Loucy (cell line): Measurements from ENCODE around the gene KCNK1.

Source experiments
- H2AFZ ChIP-seq: fragments of 200-600 bp; sonication (generic); 2 replicates; pipeline ENCODE4 v1.6.0; 2016; ENCODE audit warnings: antibody characterized with exemption, mild to moderate bottlenecking, low read length, moderate library complexity
- H3F3A ChIP-seq: fragments of 200-600 bp; 2 replicates; pipeline ENCODE4 v1.6.0; 2016; ENCODE audit warnings: antibody characterized with exemption, low read depth, mild to moderate bottlenecking
- H3K27me3 ChIP-seq: fragments of 200-600 bp; sonication (generic); 2 replicates; pipeline ENCODE4 v1.6.1; 2014; ENCODE audit warnings: low read length, mild to moderate bottlenecking; ENCODE audit not compliant: insufficient read depth, poor library complexity, severe bottlenecking
- H3K36me3 ChIP-seq: fragments of 200-600 bp; sonication (generic); 2 replicates; pipeline ENCODE4 v1.6.1; 2016; ENCODE audit warnings: low read length; ENCODE audit not compliant: insufficient read depth
- H3K4me1 ChIP-seq: fragments of 200-600 bp; sonication (generic); 2 replicates; pipeline ENCODE4 v1.5.1; 2014; ENCODE audit warnings: low read length, mild to moderate bottlenecking; ENCODE audit not compliant: insufficient read depth, poor library complexity, severe bottlenecking
- H3K4me2 ChIP-seq: fragments of 200-600 bp; sonication (generic); 2 replicates; pipeline ENCODE4 v1.6.0; 2014; ENCODE audit warnings: antibody characterized with exemption, low read length, low read depth, mild to moderate bottlenecking; ENCODE audit not compliant: poor library complexity, severe bottlenecking
- H3K4me3 ChIP-seq: fragments of 200-600 bp; sonication (generic); 2 replicates; pipeline ENCODE4 v1.5.1; 2014; ENCODE audit warnings: low read length, mild to moderate bottlenecking, mixed read lengths; ENCODE audit not compliant: poor library complexity, severe bottlenecking
- H3K79me2 ChIP-seq: fragments of 200-600 bp; sonication (generic); 2 replicates; pipeline ENCODE4 v1.6.1; 2014; ENCODE audit warnings: low read length; ENCODE audit not compliant: insufficient read depth
- H3K9ac ChIP-seq: fragments of 200-600 bp; sonication (generic); 2 replicates; pipeline ENCODE4 v1.6.0; 2014; ENCODE audit warnings: mild to moderate bottlenecking, low read depth, low read length, moderate library complexity; ENCODE audit not compliant: poor library complexity, severe bottlenecking
- H3K9me2 ChIP-seq: fragments of 200-600 bp; sonication (generic); replicated peaks from 2 replicates; pipeline ENCODE4 v1.6.1; 2016; ENCODE audit warnings: low read depth, low read length, mixed read lengths
- H3K9me3 ChIP-seq: fragments of 200-600 bp; sonication (generic); 2 replicates; pipeline ENCODE4 v1.6.1; 2014; ENCODE audit warnings: mild to moderate bottlenecking, antibody characterized with exemption, low read length, low read depth; ENCODE audit not compliant: insufficient read depth
- H4K20me1 ChIP-seq: fragments of 200-600 bp; sonication (generic); 2 replicates; pipeline ENCODE4 v1.6.0; 2014; ENCODE audit warnings: antibody characterized with exemption, low read length, mild to moderate bottlenecking; ENCODE audit not compliant: insufficient read depth, poor library complexity, severe bottlenecking
- EZH2phosphoT487 ChIP-seq: fragments of 200-600 bp; IDR thresholded peaks from 2 replicates; pipeline ENCODE4 v1.6.1; 2018; ENCODE audit warnings: antibody characterized with exemption, mild to moderate bottlenecking, moderate library complexity, borderline replicate concordance
- TF ChIP-seq, protein P1 (sequence below): fragments of 200-600 bp; sonication (generic); conservative IDR thresholded peaks from 2 replicates; pipeline ENCODE4 v1.5.1; 2014; ENCODE audit warnings: mild to moderate bottlenecking, antibody characterized with exemption, low read length

The KCNK1 gene

DNA sequence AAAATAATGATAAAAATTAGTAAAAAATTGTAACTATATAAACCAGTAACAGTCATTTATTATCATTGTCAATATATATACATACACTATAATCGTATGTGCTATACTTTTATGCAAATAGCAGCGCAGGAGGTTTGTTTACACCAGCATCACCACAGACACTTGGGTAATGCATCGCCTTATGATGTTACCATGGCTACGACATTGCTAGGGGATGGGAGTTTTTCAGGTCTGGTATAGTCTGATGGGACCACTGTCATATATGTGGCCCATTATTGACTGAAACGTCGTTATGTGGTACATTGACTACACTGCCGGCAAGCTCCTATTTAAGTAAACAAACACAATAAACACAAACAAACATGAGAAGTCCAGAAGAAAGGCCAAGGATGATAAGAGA is 45.6 kb downstream of the KCNK1 start:
- Histone ChIP-seq H3F3A (no peaks in the 10 kb centered on the region), H3K9ac (no peak overlapping the region), H3K4me1 (no peaks in the 10 kb centered on the region), H3K27me3 (no peaks in the 10 kb centered on the region), H3K4me3 (no peak overlapping the region), H2AFZ (no peak overlapping the region), H3K9me3 (no peaks in the 10 kb centered on the region), H3K36me3 (no peaks in the 10 kb centered on the region), H4K20me1 (no peaks in the 10 kb centered on the region), H3K79me2 (no peaks in the 10 kb centered on the region), H3K9me2 (no peaks in the 10 kb centered on the region), H3K4me2 (no peak overlapping the region)
- TF ChIP-seq, protein P1, sequence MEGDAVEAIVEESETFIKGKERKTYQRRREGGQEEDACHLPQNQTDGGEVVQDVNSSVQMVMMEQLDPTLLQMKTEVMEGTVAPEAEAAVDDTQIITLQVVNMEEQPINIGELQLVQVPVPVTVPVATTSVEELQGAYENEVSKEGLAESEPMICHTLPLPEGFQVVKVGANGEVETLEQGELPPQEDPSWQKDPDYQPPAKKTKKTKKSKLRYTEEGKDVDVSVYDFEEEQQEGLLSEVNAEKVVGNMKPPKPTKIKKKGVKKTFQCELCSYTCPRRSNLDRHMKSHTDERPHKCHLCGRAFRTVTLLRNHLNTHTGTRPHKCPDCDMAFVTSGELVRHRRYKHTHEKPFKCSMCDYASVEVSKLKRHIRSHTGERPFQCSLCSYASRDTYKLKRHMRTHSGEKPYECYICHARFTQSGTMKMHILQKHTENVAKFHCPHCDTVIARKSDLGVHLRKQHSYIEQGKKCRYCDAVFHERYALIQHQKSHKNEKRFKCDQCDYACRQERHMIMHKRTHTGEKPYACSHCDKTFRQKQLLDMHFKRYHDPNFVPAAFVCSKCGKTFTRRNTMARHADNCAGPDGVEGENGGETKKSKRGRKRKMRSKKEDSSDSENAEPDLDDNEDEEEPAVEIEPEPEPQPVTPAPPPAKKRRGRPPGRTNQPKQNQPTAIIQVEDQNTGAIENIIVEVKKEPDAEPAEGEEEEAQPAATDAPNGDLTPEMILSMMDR = no peak
- TF ChIP-seq EZH2phosphoT487 = no peak

DNA sequence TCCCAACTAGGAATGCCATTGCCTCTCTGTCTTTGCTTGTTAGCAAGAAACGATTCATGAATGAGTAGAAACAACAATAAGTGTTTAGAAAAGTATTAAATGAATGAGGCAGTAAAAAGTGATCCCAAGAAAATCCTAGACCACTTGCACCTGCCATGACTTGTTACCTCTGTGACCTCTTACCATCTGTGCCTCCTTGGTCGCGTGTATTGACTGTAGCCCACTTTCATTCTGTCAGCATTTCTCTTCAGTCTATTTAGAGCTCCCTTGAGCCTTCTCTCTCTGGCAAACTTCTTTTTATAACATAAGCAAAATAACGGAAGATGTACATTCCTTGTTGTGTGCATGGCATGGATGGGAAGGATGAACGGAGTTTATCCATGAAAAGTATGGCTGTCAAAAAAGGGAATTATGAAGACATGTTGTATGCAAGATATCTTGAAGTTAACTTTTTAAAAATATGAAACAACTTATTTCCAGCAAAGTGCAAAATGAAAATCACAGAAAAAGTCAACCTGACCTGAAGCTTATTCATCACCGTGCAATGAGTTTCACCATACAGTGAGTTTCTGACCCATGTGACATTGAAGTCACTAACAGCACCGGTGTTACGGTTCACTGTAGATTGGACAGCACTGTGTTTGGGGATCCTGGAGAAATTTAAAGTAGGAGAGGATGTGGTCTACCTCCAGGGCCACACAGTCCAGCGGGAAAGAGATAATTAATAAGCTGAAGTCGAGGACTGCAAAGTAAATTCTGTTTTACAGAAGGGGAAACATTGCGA is 47.7 kb downstream of the KCNK1 start:
- Histone ChIP-seq H3K4me3 (no peak overlapping the region), H3K79me2 (no peaks in the 10 kb centered on the region), H3K9me3 (no peaks in the 10 kb centered on the region), H3K36me3 (no peaks in the 10 kb centered on the region), H2AFZ (no peak overlapping the region), H3F3A (no peaks in the 10 kb centered on the region), H3K4me1 (no peaks in the 10 kb centered on the region), H3K9ac (no peak overlapping the region), H4K20me1 (no peaks in the 10 kb centered on the region), H3K4me2 (no peak overlapping the region), H3K9me2 (no peaks in the 10 kb centered on the region), H3K27me3 (no peaks in the 10 kb centered on the region)
- TF ChIP-seq, protein P1 = no peak
- no peak for TF ChIP-seq EZH2phosphoT487

DNA sequence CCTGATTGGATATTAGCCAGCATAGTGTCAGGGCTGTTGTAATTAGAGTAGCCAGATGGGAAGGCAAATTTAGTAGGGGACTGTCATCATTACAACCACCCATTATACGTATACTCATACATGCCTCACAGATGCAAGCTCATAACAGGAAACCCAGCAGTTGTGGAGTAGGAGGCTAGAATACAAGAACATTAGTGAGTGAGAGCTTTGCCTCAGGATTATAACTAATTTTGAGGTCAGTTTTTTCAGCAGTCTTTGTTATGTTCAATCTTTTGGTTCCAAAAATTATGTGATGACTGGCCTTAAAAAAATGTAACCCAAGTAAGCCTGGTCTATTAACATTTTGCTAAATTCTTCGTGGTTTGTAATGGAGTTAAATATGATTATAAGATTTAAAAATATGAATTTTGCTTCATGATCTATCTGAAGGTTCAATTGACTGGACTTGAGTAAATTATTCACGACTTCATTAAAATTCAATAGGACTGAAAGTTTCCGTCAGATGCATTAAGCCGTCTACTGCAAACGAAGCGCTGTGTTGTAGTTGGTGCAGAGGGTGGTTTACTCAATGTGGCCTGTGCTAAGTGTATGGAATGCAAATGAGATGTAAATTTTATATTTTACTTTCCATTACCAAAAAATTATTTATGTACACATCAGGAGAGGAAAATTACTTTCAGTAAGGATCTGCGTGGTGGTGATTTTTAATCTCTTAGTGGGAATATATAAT is 48.8 kb downstream of the KCNK1 start:
- Histone ChIP-seq H3K9me3 (no peaks in the 10 kb centered on the region), H3K4me3 (no peak overlapping the region), H3K27me3 (no peaks in the 10 kb centered on the region), H3K9ac (no peak overlapping the region), H3K36me3 (no peaks in the 10 kb centered on the region), H4K20me1 (no peaks in the 10 kb centered on the region), H3K79me2 (no peaks in the 10 kb centered on the region), H3K4me1 (no peaks in the 10 kb centered on the region), H3F3A (no peaks in the 10 kb centered on the region), H3K4me2 (no peak overlapping the region), H3K9me2 (no peaks in the 10 kb centered on the region), H2AFZ (no peak overlapping the region)
- TF ChIP-seq, protein P1 = no peak
- TF ChIP-seq EZH2phosphoT487 = no peak
